H9 (cell line): ENCODE results near the gene POU2F3. TPM values are rescaled to one million over a fixed set of nuclear protein-coding genes. Genes with fewer than 3 reads are reported as not detected.
A peak's percentile ranks its signal among the peaks of the same experiment; 100 is the strongest.

Source experiments
- DNase-seq: peaks from one replicate; pipeline ENCODE4 v3.0.0-alpha.2; 2017
- H2AFZ ChIP-seq: one replicate; pipeline ENCODE4 v1.6.1; 2013; ENCODE audit warnings: mild to moderate bottlenecking, low read length, control low read depth, moderate library complexity
- H2AK5ac ChIP-seq: 2 replicates; pipeline ENCODE4 v1.6.1; 2013; ENCODE audit warnings: low read length, control low read depth, mixed read lengths; ENCODE audit not compliant: insufficient read length
- H2BK120ac ChIP-seq: one replicate; pipeline ENCODE4 v1.6.1; 2013; ENCODE audit warnings: low read depth, mild to moderate bottlenecking, low read length, control low read depth, inconsistent platforms; ENCODE audit not compliant: poor library complexity, severe bottlenecking
- H2BK12ac ChIP-seq: 2 replicates; pipeline ENCODE4 v1.6.1; 2013; ENCODE audit warnings: low read length, control low read depth, mixed read lengths, low read depth; ENCODE audit not compliant: insufficient read length
- H2BK15ac ChIP-seq: 2 replicates; pipeline ENCODE4 v1.6.1; 2013; ENCODE audit warnings: low read depth, low read length, control low read depth
- H2BK20ac ChIP-seq: one replicate; pipeline ENCODE4 v1.6.1; 2013; ENCODE audit warnings: low read depth, mild to moderate bottlenecking, low read length, control low read depth, inconsistent platforms; ENCODE audit not compliant: poor library complexity, severe bottlenecking
- H2BK5ac ChIP-seq: 2 replicates; pipeline ENCODE4 v1.6.1; 2013; ENCODE audit warnings: low read length, control low read depth, mixed read lengths; ENCODE audit not compliant: insufficient read length
- H3K14ac ChIP-seq: 2 replicates; pipeline ENCODE4 v1.6.1; 2013; ENCODE audit warnings: low read length, control low read depth; ENCODE audit not compliant: insufficient read depth
- H3K18ac ChIP-seq: 2 replicates; pipeline ENCODE4 v1.6.1; 2013; ENCODE audit warnings: low read depth, mild to moderate bottlenecking, mixed read lengths, low read length, control low read depth; ENCODE audit not compliant: insufficient read length
- H3K23ac ChIP-seq: 2 replicates; pipeline ENCODE4 v1.6.1; 2013; ENCODE audit warnings: low read length, control low read depth, mixed read lengths, low read depth; ENCODE audit not compliant: insufficient read length
- H3K23me2 ChIP-seq: 2 replicates; pipeline ENCODE4 v1.6.1; 2013; ENCODE audit warnings: low read depth, mild to moderate bottlenecking, mixed read lengths, low read length, control low read depth; ENCODE audit not compliant: insufficient read length, poor library complexity, severe bottlenecking
- H3K27ac ChIP-seq: 2 replicates; pipeline ENCODE4 v1.5.1; 2013; ENCODE audit warnings: low read length, control low read depth, mixed read lengths, low read depth; ENCODE audit not compliant: insufficient read length
- H3K27me3 ChIP-seq: 2 replicates; pipeline ENCODE4 v1.6.1; 2013; ENCODE audit warnings: low read length, control low read depth, inconsistent platforms; ENCODE audit not compliant: insufficient read depth
- H3K4ac ChIP-seq: 2 replicates; pipeline ENCODE4 v1.6.1; 2013; ENCODE audit warnings: low read depth, mild to moderate bottlenecking, control low read depth, inconsistent platforms, low read length, moderate library complexity
- H3K4me1 ChIP-seq: 2 replicates; pipeline ENCODE4 v1.6.1; 2013; ENCODE audit warnings: low read length, control low read depth, inconsistent platforms; ENCODE audit not compliant: insufficient read depth
- H3K4me2 ChIP-seq: 2 replicates; pipeline ENCODE4 v1.6.1; 2013; ENCODE audit warnings: low read length, control low read depth, mixed read lengths; ENCODE audit not compliant: insufficient read length, insufficient read depth
- H3K56ac ChIP-seq: 2 replicates; pipeline ENCODE4 v1.6.1; 2013; ENCODE audit warnings: low read depth, mild to moderate bottlenecking, mixed read lengths, low read length, control low read depth; ENCODE audit not compliant: insufficient read length
- H3K79me1 ChIP-seq: 2 replicates; pipeline ENCODE4 v1.6.1; 2013; ENCODE audit warnings: low read depth, mild to moderate bottlenecking, moderate library complexity, low read length, control low read depth, inconsistent platforms; ENCODE audit not compliant: insufficient read depth, poor library complexity, severe bottlenecking
- H3K79me2 ChIP-seq: 2 replicates; pipeline ENCODE4 v1.6.1; 2013; ENCODE audit warnings: low read length, control low read depth, inconsistent platforms; ENCODE audit not compliant: insufficient read depth
- H3K9ac ChIP-seq: 2 replicates; pipeline ENCODE4 v1.6.1; 2013; ENCODE audit warnings: low read length, control low read depth, mixed read lengths; ENCODE audit not compliant: insufficient read length; ENCODE audit errors: extremely low read depth
- H3K9me3 ChIP-seq: one replicate; pipeline ENCODE4 v1.6.1; 2013; ENCODE audit warnings: low read depth, low read length, inconsistent platforms; ENCODE audit not compliant: control insufficient read depth
- H3T11ph ChIP-seq: one replicate; pipeline ENCODE4 v1.6.1; 2013; ENCODE audit warnings: mild to moderate bottlenecking, low read length, control low read depth, inconsistent platforms
- H4K20me1 ChIP-seq: one replicate; pipeline ENCODE4 v1.6.1; 2013; ENCODE audit not compliant: control insufficient read depth, insufficient read length, insufficient read depth
- H4K5ac ChIP-seq: 2 replicates; pipeline ENCODE4 v1.6.1; 2013; ENCODE audit warnings: low read depth, mild to moderate bottlenecking, mixed read lengths, low read length, control low read depth; ENCODE audit not compliant: insufficient read length
- H4K8ac ChIP-seq: replicated peaks from 2 replicates; pipeline ENCODE4 v1.6.1; 2013; ENCODE audit warnings: low read length, control low read depth, mixed read lengths, low read depth; ENCODE audit not compliant: insufficient read length
- H4K91ac ChIP-seq: 2 replicates; pipeline ENCODE4 v1.6.1; 2013; ENCODE audit warnings: low read depth, mild to moderate bottlenecking, moderate library complexity, mixed read lengths, low read length, control low read depth; ENCODE audit not compliant: insufficient read length
- H3K27ac Mint-ChIP-seq, 3 experiments: 2 replicates in 2 of 3; 3 replicates in 1 of 3; pipeline ENCODE4 v1.8.0; 2020 to 2021; ENCODE audit warnings: mixed read lengths in 3 of 3, mild to moderate bottlenecking in 1 of 3, moderate library complexity in 1 of 3
- H3K27me3 Mint-ChIP-seq: 2 replicates; pipeline ENCODE4 v1.8.0; 2021; ENCODE audit warnings: low read depth, mild to moderate bottlenecking, moderate library complexity, mixed read lengths
- H3K36me3 Mint-ChIP-seq, 3 experiments: 2 replicates in 2 of 3; 3 replicates in 1 of 3; pipeline ENCODE4 v1.8.0; 2020 to 2021; ENCODE audit warnings: low read depth in 3 of 3, mixed read lengths in 3 of 3; ENCODE audit not compliant: insufficient read depth in 1 of 3
- H3K4me1 Mint-ChIP-seq, 2 experiments: 2 replicates each; pipeline ENCODE4 v1.8.0; 2020; ENCODE audit warnings: mixed read lengths in 2 of 2
- H3K4me3 Mint-ChIP-seq, 2 experiments: 2 replicates in 1 of 2; 3 replicates in 1 of 2; pipeline ENCODE4 v1.8.0; 2020 to 2021; ENCODE audit warnings: mild to moderate bottlenecking in 2 of 2, mixed read lengths in 2 of 2, moderate library complexity in 1 of 2
- H3K9me3 Mint-ChIP-seq, 2 experiments: 2 replicates in 1 of 2; 3 replicates in 1 of 2; pipeline ENCODE4 v1.8.0; 2020; ENCODE audit warnings: mild to moderate bottlenecking in 2 of 2, mixed read lengths in 2 of 2, moderate library complexity in 1 of 2
- WGBS: extraction: QIAGEN DNeasy Blood & Tissue Kit; methylation state at CpG from one replicate; pipeline ENCODE4 v1.1.7; 2013; ENCODE audit warnings: missing lambda C conversion rate, low lambda C conversion rate, mixed read lengths; ENCODE audit not compliant: insufficient read length; ENCODE audit errors: extremely low coverage; 5-methylcytosine and 5-hydroxymethylcytosine counted together
- total RNA-seq: library from RNA; stranded (reverse); gene quantifications from 2 replicates; pipeline ENCODE4 v1.2.1, GENCODE V29; 2021
- TF ChIP-seq, protein P1 (sequence below): fragments of 200-600 bp; sonication (generic); conservative IDR thresholded peaks from 3 replicates; pipeline ENCODE4 v1.8.0; 2021; ENCODE audit warnings: antibody characterized with exemption, mild to moderate bottlenecking

Gene POU2F3
- total RNA-seq, 1 experiment from 2014 or later, result 1.1 TPM

DNA sequence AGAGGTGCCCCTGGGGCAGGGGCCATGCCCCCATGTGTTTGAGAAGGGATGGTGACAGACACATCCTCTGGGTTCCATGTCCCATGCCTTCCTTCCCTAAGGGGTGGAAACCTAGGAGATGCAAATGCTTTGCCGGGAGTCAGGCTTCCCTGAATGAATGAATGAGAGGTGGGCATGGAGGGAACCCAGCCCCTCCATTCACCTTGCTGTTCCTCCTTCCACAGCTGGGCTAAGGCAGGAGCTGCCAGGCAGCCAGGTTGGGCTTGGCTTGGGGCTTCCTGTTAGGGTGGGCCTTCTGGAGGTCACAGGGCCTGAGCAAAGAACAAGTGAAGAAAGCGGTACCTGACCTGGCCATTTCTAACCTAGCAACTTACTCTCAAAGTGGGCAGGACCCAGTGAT is 926 bp downstream of the POU2F3 start:
- H2BK5ac ChIP-seq, result no peak overlapping the region
- H3K18ac ChIP-seq, result no peak overlapping the region
- no peak overlapping the region for H3K56ac ChIP-seq
- no peak for DNase-seq
- no peak overlapping the region for H2AK5ac ChIP-seq
- H3K36me3 Mint-ChIP-seq, result no peaks in the 10 kb centered on the region
- H2BK20ac ChIP-seq, result no peak overlapping the region
- H4K91ac ChIP-seq, result no peak overlapping the region
- H3K79me2 ChIP-seq, result no peaks in the 10 kb centered on the region
- H3K27me3 ChIP-seq, result peaks cover 2% of the 10 kb centered on the region; the same call in 1 of the 2 replicates
- H2BK120ac ChIP-seq, result no peak overlapping the region
- peaks cover 6% of the 10 kb centered on the region for H3K23me2 ChIP-seq
- no peak overlapping the region for H3T11ph ChIP-seq
- H3K79me1 ChIP-seq, result no peaks in the 10 kb centered on the region
- H2BK15ac ChIP-seq, result no peak overlapping the region
- H2AFZ ChIP-seq, result no peak overlapping the region
- no peak overlapping the region for H4K5ac ChIP-seq
- no peak overlapping the region for H4K8ac ChIP-seq
- H4K20me1 ChIP-seq, result no peaks in the 10 kb centered on the region
- H3K9me3 ChIP-seq, result no peaks in the 10 kb centered on the region
- peak overlapping the region; percentile 57 to 79; a peak in 4 of 5 replicates for H3K4me3 Mint-ChIP-seq
- H3K27ac Mint-ChIP-seq, result no peak overlapping the region
- H3K9me3 Mint-ChIP-seq, result no peaks in the 10 kb centered on the region; a peak in 1 of 5 replicates
- no peak overlapping the region for H3K9ac ChIP-seq
- no peak overlapping the region for H3K4me2 ChIP-seq
- no peak overlapping the region for H3K27ac ChIP-seq
- peaks cover 4% of the 10 kb centered on the region; the same call in 1 of the 2 replicates for H3K4me1 ChIP-seq
- H3K14ac ChIP-seq, result no peak overlapping the region
- peaks cover 39% of the 10 kb centered on the region in 2 experiments for H3K4me1 Mint-ChIP-seq
- no CpG with 5 or more reads among the region's 2 CpGs for WGBS
- H2BK12ac ChIP-seq, result no peak overlapping the region
- TF ChIP-seq, protein P1, sequence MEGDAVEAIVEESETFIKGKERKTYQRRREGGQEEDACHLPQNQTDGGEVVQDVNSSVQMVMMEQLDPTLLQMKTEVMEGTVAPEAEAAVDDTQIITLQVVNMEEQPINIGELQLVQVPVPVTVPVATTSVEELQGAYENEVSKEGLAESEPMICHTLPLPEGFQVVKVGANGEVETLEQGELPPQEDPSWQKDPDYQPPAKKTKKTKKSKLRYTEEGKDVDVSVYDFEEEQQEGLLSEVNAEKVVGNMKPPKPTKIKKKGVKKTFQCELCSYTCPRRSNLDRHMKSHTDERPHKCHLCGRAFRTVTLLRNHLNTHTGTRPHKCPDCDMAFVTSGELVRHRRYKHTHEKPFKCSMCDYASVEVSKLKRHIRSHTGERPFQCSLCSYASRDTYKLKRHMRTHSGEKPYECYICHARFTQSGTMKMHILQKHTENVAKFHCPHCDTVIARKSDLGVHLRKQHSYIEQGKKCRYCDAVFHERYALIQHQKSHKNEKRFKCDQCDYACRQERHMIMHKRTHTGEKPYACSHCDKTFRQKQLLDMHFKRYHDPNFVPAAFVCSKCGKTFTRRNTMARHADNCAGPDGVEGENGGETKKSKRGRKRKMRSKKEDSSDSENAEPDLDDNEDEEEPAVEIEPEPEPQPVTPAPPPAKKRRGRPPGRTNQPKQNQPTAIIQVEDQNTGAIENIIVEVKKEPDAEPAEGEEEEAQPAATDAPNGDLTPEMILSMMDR, result no peak
- H3K23ac ChIP-seq, result no peak overlapping the region
- H3K4ac ChIP-seq, result no peak overlapping the region
- H3K27me3 Mint-ChIP-seq, result peaks cover 86% of the 10 kb centered on the region
